Loucy (cell line): Measurements from ENCODE around the gene LIN28A.

Experiments used
- H2AFZ ChIP-seq: fragments of 200-600 bp; sonication (generic); 2 replicates; pipeline ENCODE4 v1.6.0; 2016; ENCODE audit warnings: antibody characterized with exemption, mild to moderate bottlenecking, low read length, moderate library complexity
- H3F3A ChIP-seq: fragments of 200-600 bp; 2 replicates; pipeline ENCODE4 v1.6.0; 2016; ENCODE audit warnings: antibody characterized with exemption, low read depth, mild to moderate bottlenecking
- H3K27me3 ChIP-seq: fragments of 200-600 bp; sonication (generic); 2 replicates; pipeline ENCODE4 v1.6.1; 2014; ENCODE audit warnings: low read length, mild to moderate bottlenecking; ENCODE audit not compliant: insufficient read depth, poor library complexity, severe bottlenecking
- H3K36me3 ChIP-seq: fragments of 200-600 bp; sonication (generic); 2 replicates; pipeline ENCODE4 v1.6.1; 2016; ENCODE audit warnings: low read length; ENCODE audit not compliant: insufficient read depth
- H3K4me1 ChIP-seq: fragments of 200-600 bp; sonication (generic); 2 replicates; pipeline ENCODE4 v1.5.1; 2014; ENCODE audit warnings: low read length, mild to moderate bottlenecking; ENCODE audit not compliant: insufficient read depth, poor library complexity, severe bottlenecking
- H3K4me2 ChIP-seq: fragments of 200-600 bp; sonication (generic); 2 replicates; pipeline ENCODE4 v1.6.0; 2014; ENCODE audit warnings: antibody characterized with exemption, low read length, low read depth, mild to moderate bottlenecking; ENCODE audit not compliant: poor library complexity, severe bottlenecking
- H3K4me3 ChIP-seq: fragments of 200-600 bp; sonication (generic); 2 replicates; pipeline ENCODE4 v1.5.1; 2014; ENCODE audit warnings: low read length, mild to moderate bottlenecking, mixed read lengths; ENCODE audit not compliant: poor library complexity, severe bottlenecking
- H3K79me2 ChIP-seq: fragments of 200-600 bp; sonication (generic); 2 replicates; pipeline ENCODE4 v1.6.1; 2014; ENCODE audit warnings: low read length; ENCODE audit not compliant: insufficient read depth
- H3K9ac ChIP-seq: fragments of 200-600 bp; sonication (generic); 2 replicates; pipeline ENCODE4 v1.6.0; 2014; ENCODE audit warnings: mild to moderate bottlenecking, low read depth, low read length, moderate library complexity; ENCODE audit not compliant: poor library complexity, severe bottlenecking
- H3K9me2 ChIP-seq: fragments of 200-600 bp; sonication (generic); replicated peaks from 2 replicates; pipeline ENCODE4 v1.6.1; 2016; ENCODE audit warnings: low read depth, low read length, mixed read lengths
- H3K9me3 ChIP-seq: fragments of 200-600 bp; sonication (generic); 2 replicates; pipeline ENCODE4 v1.6.1; 2014; ENCODE audit warnings: mild to moderate bottlenecking, antibody characterized with exemption, low read length, low read depth; ENCODE audit not compliant: insufficient read depth
- H4K20me1 ChIP-seq: fragments of 200-600 bp; sonication (generic); 2 replicates; pipeline ENCODE4 v1.6.0; 2014; ENCODE audit warnings: antibody characterized with exemption, low read length, mild to moderate bottlenecking; ENCODE audit not compliant: insufficient read depth, poor library complexity, severe bottlenecking
- EZH2phosphoT487 ChIP-seq: fragments of 200-600 bp; IDR thresholded peaks from 2 replicates; pipeline ENCODE4 v1.6.1; 2018; ENCODE audit warnings: antibody characterized with exemption, mild to moderate bottlenecking, moderate library complexity, borderline replicate concordance
- TF ChIP-seq, protein P1 (sequence below): fragments of 200-600 bp; sonication (generic); conservative IDR thresholded peaks from 2 replicates; pipeline ENCODE4 v1.5.1; 2014; ENCODE audit warnings: mild to moderate bottlenecking, antibody characterized with exemption, low read length

LIN28A gene

GRCh38 chr1:26403656-26404055 lies 7.0 kb upstream of the LIN28A start:
- no peak overlapping the region for H2AFZ ChIP-seq
- no peak overlapping the region for H3K4me2 ChIP-seq
- no peaks in the 10 kb centered on the region for H4K20me1 ChIP-seq
- H3K27me3 ChIP-seq: no peaks in the 10 kb centered on the region
- no peaks in the 10 kb centered on the region for H3F3A ChIP-seq
- no peak overlapping the region for H3K9ac ChIP-seq
- no peaks in the 10 kb centered on the region for H3K9me2 ChIP-seq
- H3K4me1 ChIP-seq: no peaks in the 10 kb centered on the region
- no peaks in the 10 kb centered on the region for H3K79me2 ChIP-seq
- H3K36me3 ChIP-seq: no peaks in the 10 kb centered on the region
- no peaks in the 10 kb centered on the region for H3K9me3 ChIP-seq
- H3K4me3 ChIP-seq: no peak overlapping the region
- TF ChIP-seq, protein P1, sequence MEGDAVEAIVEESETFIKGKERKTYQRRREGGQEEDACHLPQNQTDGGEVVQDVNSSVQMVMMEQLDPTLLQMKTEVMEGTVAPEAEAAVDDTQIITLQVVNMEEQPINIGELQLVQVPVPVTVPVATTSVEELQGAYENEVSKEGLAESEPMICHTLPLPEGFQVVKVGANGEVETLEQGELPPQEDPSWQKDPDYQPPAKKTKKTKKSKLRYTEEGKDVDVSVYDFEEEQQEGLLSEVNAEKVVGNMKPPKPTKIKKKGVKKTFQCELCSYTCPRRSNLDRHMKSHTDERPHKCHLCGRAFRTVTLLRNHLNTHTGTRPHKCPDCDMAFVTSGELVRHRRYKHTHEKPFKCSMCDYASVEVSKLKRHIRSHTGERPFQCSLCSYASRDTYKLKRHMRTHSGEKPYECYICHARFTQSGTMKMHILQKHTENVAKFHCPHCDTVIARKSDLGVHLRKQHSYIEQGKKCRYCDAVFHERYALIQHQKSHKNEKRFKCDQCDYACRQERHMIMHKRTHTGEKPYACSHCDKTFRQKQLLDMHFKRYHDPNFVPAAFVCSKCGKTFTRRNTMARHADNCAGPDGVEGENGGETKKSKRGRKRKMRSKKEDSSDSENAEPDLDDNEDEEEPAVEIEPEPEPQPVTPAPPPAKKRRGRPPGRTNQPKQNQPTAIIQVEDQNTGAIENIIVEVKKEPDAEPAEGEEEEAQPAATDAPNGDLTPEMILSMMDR: no peak
- TF ChIP-seq EZH2phosphoT487: no peak

DNA sequence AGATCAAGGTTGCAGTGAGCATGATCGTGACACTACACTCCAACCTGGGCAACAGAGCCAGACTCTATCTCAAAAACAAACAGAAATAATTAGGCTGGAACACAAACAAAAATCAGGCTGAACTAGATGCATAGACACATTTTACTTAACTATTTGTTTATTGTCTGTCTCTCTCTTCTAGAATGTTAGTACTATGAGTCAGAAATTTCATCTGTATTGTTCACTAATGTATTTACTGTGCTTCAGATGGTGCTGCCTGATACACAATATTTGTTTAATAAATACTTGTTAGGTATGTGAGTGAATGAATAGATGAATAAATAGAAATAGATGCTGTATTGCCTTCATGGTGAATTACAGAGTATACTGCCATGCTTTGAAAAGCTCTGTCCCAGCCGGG lies 6.0 kb upstream of the LIN28A start:
- Histone ChIP-seq H3F3A (no peaks in the 10 kb centered on the region), H3K27me3 (no peaks in the 10 kb centered on the region)
- no peak for TF ChIP-seq EZH2phosphoT487
- TF ChIP-seq, protein P1: no peak

GRCh38 chr1:26405281-26405915 lies 5.2 kb upstream of the LIN28A start:
- H3K79me2 ChIP-seq: no peaks in the 10 kb centered on the region
- TF ChIP-seq EZH2phosphoT487: no peak
- TF ChIP-seq, protein P1: no peak
- H3K4me3 ChIP-seq: no peak overlapping the region
- H3K4me1 ChIP-seq: no peaks in the 10 kb centered on the region
- no peaks in the 10 kb centered on the region for H3K27me3 ChIP-seq
- no peak overlapping the region for H3K4me2 ChIP-seq
- no peak overlapping the region for H3K9ac ChIP-seq
- H4K20me1 ChIP-seq: no peaks in the 10 kb centered on the region
- no peak overlapping the region for H2AFZ ChIP-seq
- H3K9me3 ChIP-seq: no peaks in the 10 kb centered on the region
- H3K9me2 ChIP-seq: no peaks in the 10 kb centered on the region
- no peaks in the 10 kb centered on the region for H3F3A ChIP-seq
- H3K36me3 ChIP-seq: no peaks in the 10 kb centered on the region

More for the DNA sequence above, 6.0 kb upstream of the LIN28A start:
- Histone ChIP-seq H3K4me3 (no peak overlapping the region), H4K20me1 (no peaks in the 10 kb centered on the region), H3K36me3 (no peaks in the 10 kb centered on the region), H3K9me3 (no peaks in the 10 kb centered on the region), H3K4me2 (no peak overlapping the region), H3K4me1 (no peaks in the 10 kb centered on the region), H3K79me2 (no peaks in the 10 kb centered on the region), H3K9ac (no peak overlapping the region), H2AFZ (no peak overlapping the region), H3K9me2 (no peaks in the 10 kb centered on the region)
